GM10248 (cell line): ENCODE results near the gene TDRD6.

Source experiments
- CTCF ChIA-PET: fragments of 300-600 bp; sonication (Branson Sonifier 250); formaldehyde crosslinking; extraction: SDS; loops from one replicate; lab custom pipeline; 2021; ENCODE audit warnings: antibody characterized with exemption; lab: Yijun Ruan, JAX
- POLR2A ChIA-PET: fragments of 350-650 bp; sonication (Branson Sonifier 250); formaldehyde crosslinking; extraction: SDS; loops from one replicate; lab custom pipeline; 2020; ENCODE audit warnings: antibody characterized with exemption; lab: Yijun Ruan, JAX
- DNase-seq: peaks from one replicate; pipeline ENCODE4 v3.0.0; 2012; ENCODE audit errors: extremely low spot score
- TF ChIP-seq, protein P1 (sequence below): IDR thresholded peaks from 2 replicates; pipeline ENCODE4 v1.5.1; 2012; ENCODE audit warnings: mild to moderate bottlenecking, low read depth; ENCODE audit errors: extremely low read depth, missing control alignments, control extremely low read depth

The TDRD6 gene

DNA sequence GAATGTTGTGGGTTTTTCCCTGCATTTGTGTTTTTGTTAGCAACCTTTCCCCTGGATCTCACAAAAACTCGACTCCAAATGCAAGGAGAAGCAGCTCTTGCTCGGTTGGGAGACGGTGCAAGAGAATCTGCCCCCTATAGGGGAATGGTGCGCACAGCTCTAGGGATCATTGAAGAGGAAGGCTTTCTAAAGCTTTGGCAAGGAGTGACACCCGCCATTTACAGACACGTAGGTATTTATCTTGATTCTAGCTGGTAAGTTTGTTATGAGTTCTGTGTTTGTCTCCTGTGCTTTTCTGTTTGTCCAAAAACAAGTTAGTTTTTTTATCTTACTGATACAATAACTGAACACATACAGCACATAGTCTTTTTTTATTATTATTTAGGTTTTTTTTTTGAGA, 31.9 kb upstream of the TDRD6 start:
- ChIA-PET POLR2A (no interaction called here), CTCF (no interaction called here)
- TF ChIP-seq, protein P1, sequence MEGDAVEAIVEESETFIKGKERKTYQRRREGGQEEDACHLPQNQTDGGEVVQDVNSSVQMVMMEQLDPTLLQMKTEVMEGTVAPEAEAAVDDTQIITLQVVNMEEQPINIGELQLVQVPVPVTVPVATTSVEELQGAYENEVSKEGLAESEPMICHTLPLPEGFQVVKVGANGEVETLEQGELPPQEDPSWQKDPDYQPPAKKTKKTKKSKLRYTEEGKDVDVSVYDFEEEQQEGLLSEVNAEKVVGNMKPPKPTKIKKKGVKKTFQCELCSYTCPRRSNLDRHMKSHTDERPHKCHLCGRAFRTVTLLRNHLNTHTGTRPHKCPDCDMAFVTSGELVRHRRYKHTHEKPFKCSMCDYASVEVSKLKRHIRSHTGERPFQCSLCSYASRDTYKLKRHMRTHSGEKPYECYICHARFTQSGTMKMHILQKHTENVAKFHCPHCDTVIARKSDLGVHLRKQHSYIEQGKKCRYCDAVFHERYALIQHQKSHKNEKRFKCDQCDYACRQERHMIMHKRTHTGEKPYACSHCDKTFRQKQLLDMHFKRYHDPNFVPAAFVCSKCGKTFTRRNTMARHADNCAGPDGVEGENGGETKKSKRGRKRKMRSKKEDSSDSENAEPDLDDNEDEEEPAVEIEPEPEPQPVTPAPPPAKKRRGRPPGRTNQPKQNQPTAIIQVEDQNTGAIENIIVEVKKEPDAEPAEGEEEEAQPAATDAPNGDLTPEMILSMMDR = peak; percentile 1
- no peak for DNase-seq

DNA sequence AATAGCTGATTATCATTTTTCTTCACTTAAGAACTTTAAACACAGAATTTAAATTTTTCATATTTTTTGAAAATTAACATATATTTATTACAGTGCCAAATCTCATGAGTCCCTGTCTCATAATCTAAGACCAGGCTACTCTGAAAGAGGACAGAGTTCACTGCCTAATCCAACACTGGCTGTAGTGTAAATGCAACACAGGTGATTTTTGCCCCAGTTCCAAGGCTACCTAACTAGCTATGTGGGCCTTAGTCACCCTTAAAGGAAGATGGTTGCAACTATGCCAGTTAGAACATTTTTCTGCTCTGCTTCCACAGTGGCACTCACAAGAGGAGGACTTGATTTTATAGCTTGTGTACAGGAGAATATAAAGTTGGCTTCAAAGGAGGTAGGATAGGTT, 30.0 kb upstream of the TDRD6 start:
- CTCF ChIA-PET = interaction anchor here (1.0 to 1.2 kb wide), 2 partner anchors 12 to 17 kb away, joined by 3 to 5 read pairs; no protein-coding TSS in a partner anchor
- DNase-seq = no peak
- TF ChIP-seq, protein P1 = no peak
- POLR2A ChIA-PET = no interaction called here

DNA sequence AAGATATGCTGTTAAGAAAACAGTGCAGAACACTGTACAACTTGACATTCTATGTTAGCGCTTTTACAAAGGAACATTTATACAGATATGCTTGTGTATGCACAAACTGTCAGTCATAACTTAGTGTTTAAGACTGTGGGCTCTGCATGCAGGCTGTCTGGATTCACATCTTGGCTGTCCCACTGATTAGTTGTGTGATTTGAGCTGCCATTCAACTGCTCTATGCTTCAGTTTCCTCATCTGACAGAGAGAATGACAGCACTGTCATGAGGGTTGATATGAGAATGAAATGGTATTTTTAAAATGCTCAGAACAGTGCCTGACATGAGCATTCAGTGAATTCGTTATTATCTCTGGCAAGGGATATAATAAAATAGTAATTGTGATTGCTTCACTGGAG, 26.2 kb upstream of the TDRD6 start:
- no peak for DNase-seq
- TF ChIP-seq, protein P1 = no peak
- ChIA-PET CTCF (interaction anchor here (1.5 kb wide), 1 partner anchor 13 kb away, joined by 3 read pairs; no protein-coding TSS in a partner anchor), POLR2A (no interaction called here)

DNA sequence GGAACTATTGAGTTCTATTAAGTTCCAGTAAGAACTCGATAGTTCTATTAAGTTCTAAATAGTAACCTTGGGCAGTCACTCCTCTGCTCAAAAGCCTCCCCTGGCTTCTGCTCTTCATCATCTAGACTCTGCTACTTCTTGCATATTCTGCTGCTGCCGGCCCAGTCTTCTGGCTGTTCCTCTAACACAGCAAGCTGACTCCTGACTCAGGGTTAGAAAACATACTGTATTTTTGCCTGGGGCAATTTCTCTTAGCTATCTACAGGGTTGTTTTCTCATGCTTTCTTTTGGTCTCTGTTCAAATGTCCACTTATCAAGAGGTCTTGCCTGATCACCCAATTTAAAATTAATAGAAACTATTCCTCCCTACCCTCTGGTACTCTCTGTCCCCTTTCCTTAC, 20.3 kb upstream of the TDRD6 start:
- CTCF ChIA-PET = interaction anchor here (1.1 kb wide), 1 partner anchor 26 kb away, joined by 3 read pairs; no protein-coding TSS in a partner anchor
- TF ChIP-seq, protein P1 = no peak
- DNase-seq = no peak
- POLR2A ChIA-PET = no interaction called here

DNA sequence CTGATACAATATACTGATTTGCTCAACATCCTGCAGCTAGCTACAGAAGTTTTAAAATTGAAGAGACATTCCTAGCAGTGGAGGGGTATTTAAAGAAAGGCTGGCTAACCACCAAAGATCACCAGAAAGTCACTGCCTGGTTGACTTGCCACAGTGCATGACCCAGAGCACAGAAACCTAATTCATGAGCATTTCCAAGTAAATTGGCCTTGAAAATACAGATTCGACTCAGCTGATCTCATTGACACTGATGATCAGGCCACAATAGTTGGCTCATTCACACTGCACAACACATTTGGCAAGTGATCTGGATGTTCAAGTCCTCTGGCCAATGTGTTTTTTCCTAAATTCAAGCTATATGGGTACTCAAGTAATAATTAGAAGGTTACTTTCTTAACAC, 13.3 kb upstream of the TDRD6 start:
- POLR2A ChIA-PET = no interaction called here
- no peak for DNase-seq
- TF ChIP-seq, protein P1 = no peak
- CTCF ChIA-PET = interaction anchor here (1.1 kb wide), 2 partner anchors 12 to 16 kb away, joined by 3 read pairs; no protein-coding TSS in a partner anchor

DNA sequence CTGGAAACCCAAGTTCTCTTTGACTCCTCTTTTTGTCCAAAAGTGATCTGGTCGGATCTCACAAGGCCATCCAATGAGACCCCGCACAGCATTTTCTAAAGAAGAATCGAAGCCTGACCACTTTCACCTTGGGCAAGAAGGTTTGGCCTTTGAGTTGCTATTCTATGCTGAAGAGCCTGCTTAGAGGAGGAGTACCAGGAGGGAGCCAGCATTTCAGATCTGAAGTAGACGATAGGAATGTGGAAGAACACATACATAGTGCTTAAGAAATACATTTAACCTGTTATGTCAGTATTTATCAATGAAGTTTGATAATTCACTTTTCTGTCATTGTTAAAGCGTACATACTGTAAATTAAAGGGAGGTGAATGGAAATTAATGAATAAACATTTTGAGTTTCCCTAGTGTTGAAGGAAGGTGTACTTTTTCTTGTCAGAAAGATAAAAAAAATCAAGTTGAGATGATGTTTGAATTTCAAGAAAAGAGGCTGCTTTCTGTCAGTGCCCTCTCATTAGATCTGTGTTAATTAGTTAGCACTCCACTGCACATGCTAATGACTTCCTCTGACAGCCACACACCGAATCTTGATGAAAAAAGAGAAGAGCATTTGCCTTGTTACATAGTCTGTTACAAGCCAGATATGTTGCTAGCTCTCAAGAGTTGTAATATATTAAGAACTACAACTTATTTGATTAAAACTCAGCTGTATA, 10.9 kb upstream of the TDRD6 start:
- no peak for DNase-seq
- TF ChIP-seq, protein P1 = no peak
- ChIA-PET POLR2A (no interaction called here), CTCF (no interaction called here)
